ENCODE measurements around the gene SULT4A1.

GRCh38 chr22:43886231-43886630, 23.9 kb upstream of the SULT4A1 start:
- TF ChIP-seq CTCF (IDR thresholded peaks at IDR 0.05) (no peak), POLR2A (IDR thresholded peaks at IDR 0.05) (no peak)
